NCI-H2171 (cell line): ENCODE data around the gene RRAD.
"Not testable (repeated sequence)": the region's sequence is repeated elsewhere in the genome, so short reads cannot be mapped to it uniquely, and the experiment has no call there.

Source experiments
- DNase-seq: peaks from one replicate; lab custom pipeline; 2025; lab: John Stamatoyannopoulos, UW

Gene RRAD

DNA sequence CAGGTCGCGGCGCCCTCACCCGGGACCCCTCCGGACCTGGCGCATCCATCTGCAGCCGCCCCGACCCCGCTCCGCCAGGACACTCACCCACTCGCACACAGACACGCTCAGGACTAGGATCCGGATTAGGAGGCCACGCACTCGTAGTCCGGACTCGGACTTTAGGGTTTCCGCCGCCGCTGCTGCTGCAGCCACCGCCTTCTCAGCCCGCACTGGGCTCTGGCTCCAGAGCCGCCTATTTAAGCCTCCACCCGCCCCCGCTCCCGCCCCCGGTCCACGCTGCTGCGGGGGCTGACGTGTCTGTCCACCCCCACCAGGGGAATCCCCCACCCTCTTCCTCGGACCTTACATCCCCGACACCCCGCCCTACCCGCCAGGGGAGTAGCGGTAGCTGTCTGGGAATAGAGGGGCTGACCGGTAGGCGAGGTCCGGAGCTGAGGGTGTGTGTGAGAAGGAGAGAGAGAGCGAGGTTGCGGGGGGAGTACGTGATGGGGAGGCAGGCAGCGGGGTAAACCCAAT lies at the start of gene RRAD:
Gene RRAD, minus strand, starts transcription at position 214 of the 519 bp plus-strand sequence. CDS start 356 bp downstream, outside the sequence.
- no peak for DNase-seq

GRCh38 chr16:66974932-66975246 lies 49.6 kb upstream of the RRAD start:
- DNase-seq: not testable (repeated sequence)

DNA sequence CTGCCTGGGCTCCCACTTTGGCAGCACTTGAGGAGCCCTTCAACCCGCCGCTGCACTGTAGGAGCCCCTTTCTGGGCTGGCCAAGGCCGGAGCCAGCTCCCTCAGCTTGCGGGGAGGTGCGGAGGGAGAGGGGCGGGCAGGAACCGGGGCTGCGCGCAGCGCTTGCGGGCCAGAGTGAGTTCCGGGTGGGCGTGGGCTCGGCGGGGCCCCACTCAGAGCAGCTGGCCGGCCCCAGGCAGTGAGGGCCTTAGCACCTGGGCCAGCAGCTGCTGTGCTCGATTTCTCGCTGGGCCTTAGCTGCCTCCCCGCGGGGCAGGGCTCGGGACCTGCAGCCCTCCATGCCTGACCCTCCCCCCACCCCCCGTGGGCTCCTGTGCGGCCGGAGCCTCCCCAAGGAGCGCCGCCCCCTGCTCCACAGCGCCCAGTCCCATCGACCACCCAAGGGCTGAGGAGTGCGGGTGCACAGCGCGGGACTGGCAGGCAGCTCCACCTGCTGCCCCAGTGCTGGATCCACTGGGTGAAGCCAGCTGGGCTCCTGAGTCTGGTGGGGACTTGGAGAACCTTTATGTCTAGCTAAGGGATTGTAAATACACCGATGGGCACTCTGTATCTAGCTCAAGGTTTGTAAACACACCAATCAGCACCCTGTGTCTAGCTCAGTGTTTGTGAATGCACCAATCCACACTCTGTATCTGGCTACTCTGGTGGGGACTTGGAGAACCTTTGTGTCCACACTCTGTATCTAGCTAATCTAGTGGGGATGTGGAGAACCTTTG lies 49.0 kb upstream of the RRAD start:
- DNase-seq: not testable (repeated sequence)

DNA sequence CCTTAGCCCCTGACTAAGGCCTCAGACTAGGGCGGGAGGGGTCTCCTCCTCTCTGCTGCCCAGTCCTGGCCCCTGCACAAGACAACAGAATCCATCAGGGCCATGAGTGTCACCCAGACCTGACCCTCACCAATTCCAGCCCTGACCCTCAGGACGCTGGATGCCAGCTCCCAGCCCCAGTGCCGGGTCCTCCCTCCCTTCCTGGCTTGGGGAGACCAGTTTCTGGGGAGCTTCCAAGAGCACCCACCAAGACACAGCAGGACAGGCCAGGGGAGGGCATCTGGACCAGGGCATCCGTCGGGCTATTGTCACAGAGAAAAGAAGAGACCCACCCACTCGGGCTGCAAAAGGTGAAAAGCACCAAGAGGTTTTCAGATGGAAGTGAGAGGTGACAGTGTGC lies 48.4 kb upstream of the RRAD start:
- DNase-seq: no peak

- DNase-seq: no peak
These were observed 47.6 kb upstream of the RRAD start for GRCh38 chr16:66972983-66973382.

GRCh38 chr16:66970775-66971720 lies 45.7 kb upstream of the RRAD start:
- DNase-seq: no peak

DNA sequence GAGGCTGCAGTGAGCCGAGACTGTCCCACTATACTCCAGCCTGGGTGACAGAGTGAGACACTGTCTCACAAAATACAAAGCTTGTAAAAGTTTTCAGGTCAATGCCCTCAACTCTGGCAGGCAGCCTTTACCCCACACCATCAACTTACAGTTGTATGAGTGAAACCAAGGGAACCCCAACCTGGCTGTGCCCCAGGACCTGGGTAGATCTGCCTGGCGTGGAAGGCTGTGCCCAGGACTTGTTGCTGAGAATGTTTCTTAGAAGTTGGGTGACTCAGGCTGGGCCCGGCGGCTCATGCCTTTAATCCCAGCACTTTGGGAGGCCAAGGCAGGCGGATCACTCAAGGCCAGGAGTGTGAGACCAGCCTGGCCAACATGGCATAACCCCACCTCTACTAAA lies 43.5 kb upstream of the RRAD start:
- no peak for DNase-seq

GRCh38 chr16:66964049-66964448 lies 38.7 kb upstream of the RRAD start:
- DNase-seq: no peak

GRCh38 chr16:66961914-66962313 lies 36.6 kb upstream of the RRAD start:
- no peak for DNase-seq

DNA sequence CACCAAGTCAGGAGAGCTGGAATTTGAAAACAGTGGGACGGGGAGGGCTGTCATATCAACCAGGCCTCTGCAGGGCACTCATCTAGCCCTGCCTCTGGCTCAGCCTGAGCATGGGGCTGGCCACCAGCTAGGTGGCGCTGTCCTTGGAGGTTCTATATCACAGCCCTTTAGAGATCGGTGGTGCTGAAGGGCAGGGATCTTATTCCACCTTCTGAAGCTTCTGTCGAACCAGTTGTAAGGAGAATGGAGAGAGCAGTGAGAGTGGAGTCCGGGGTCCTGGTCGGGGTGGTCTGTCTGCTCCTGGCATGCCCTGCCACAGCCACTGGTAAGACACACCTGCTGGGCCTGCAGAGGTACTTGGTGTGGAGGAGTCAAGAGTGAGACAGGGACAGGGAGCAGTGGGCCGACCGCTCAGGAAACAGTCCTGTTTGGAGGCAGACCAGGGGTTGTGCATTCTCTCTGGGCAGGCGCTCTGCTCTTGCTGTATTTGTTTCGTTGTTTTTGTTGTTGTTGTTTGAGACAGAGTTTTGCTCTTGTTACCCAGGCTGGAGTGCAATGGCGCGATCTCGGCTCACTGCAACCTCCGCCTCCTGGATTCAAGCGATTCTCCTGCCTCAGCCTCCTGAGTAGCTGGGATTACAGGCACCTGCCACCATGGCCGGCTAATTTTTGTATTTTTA lies 35.9 kb upstream of the RRAD start, which contains the start of gene CES3:
Gene CES3, plus strand, starts transcription at position 202 of the 680 bp plus-strand sequence. Its CDS starts 42 bp downstream, at position 244.
- no peak for DNase-seq

DNA sequence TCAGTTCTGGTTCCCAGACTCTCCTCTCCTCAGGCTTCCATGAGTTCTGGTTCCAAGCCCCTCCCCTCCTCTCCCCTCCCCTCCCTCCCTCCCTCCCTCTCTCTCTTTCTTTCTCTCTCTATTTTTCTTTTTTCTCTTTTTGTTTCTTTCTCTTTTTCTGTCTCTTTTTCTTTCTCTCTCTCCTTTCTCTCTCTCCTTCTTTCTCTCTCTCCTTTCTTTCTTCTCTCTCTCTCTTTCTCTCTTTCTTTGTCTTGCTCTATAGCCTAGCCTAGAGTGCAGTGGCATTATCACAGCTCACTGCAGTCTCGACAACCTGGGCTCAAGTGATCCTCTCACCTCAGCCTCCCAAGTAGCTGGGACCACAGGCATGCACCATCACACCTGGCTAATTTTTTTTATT lies 34.9 kb upstream of the RRAD start:
- DNase-seq: no peak

DNA sequence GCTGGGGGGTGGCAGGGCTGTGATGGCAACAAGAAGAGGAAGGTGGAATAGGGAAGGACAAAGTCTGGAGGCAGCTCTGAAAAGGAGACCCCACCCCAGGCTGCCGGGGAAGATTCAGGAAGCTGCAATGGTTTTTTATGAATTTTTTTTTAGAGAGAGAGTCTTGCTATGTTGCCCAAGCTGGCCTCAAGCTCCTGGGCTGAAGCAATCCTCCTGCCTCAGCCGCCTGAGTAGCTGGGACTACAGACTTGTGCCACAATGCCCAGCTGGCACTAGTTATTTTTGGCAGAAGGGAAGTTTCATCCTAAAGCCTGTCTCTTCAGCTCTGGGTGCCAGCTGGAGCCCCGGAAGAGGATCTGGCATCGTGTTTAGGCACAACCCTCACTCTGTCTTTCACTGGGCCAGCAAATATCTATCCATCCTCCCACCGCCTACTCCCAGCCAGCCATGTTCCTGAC lies 34.4 kb upstream of the RRAD start:
- no peak for DNase-seq

DNA sequence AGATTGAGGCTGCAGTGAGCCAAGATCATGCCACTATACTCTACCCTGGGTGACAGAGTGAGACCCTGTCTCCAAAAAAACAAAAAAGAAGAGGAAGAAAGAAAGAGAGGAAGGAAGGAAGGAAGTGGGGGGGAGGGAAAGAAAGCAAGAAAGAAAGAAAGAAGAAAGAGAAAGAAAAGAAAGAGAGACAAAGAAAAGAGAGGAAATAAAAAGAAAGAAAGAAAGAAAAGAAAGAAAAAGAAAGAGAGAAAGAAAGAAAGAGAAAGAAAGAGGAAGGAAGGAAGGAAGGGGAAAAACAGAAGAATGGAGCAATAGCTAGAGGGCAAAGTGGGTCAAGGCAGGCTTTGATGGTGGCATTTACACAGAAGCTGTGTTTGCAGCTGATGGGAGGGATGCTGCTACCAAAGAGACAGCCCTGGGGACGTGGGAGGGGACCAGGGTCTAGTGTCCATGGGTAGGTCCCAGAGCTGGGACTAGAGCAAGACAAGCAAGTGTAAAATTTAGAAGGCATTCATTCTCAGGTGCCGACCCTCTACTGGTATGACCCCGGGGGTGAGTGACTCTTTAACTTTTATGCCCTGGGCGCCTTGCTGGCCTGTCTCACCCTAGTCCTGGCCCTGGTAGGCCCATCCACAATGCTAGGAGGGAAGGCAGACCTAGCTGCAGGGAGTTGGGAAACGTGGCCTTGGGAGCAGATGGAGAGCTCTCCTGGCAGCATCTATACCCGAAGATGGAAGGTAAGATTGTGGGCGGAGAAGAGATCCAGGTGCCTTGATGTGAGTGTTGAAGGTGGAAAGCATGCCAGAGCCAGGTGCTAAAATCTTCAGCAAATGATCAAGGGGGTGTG lies 33.7 kb upstream of the RRAD start:
- DNase-seq: no peak

DNA sequence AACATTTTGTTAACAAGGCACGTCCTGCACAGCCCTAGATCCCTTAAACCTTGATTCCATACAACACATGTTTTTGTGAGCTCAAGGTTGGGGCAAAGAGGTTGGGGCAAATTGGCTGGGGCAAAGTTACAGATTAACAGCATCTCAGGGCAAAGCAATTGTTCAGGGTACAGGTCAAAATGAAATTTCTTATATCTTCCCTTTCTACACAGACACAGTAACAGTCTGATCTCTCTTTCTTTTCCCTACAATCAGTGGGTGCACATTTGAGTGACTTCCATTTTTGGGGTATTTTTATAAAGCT lies 30.8 kb upstream of the RRAD start:
- DNase-seq: not testable (repeated sequence)

DNA sequence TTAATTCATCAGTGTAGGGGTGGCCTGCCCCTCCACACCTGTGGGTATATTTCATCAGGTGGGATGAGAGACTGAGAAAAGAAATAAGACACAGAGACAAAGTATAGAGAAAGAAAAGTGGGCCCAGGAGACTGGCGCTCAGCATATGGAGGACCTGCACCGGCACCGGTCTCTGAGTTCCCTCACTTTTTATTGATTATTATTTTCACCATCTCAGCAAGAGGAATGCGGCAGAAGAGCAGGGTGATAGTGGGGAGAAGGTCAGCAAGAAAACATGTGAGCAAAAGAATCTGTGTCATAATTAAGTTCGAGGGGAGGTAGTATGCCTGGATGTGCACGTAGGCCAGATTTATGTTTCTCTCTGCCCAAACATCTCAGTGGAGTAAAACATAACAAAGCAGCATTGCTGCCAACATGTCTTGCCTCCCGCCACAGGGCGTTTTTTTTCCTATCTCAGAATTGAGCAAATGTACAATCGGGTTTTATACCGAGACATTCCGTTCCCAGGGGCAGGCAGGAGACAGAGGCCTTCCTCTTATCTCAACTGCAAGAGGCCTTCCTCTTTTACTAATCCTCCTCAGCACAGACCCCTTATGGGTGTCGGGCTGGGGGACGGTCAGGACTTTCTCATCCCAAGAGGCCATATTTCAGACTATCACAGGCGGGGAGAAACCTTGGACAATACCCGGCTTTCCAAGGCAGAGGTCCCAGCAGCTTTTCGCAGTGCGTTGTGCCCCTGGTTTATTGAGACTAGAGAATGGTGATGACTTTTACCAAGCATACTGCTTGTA lies 30.2 kb upstream of the RRAD start:
- DNase-seq: not testable (repeated sequence)

DNA sequence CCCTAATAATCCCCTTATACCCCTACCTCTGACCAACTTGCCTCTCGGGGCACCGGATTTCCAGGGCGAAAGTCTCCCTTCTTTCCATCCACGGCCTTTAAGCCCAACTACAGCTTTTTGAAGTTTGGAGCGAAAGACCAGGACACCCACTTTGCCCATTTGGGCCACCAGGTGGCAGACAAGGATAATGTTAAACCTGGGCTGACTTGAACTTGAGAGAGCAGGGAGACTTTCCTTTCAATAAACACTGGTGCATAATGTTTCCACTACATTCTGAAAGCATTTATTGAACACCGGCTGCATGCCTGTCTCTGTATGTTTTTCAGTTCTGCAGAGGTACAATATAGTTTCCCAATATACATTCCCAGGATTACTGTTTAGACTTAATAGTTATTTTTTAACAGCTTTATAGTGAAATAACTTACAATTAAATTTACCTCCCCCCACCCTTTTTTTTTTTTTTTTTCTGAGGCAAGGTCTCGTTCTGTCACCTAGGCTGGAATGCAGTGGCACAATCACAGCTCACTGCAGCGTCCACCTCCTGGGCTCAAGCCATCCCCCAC lies 28.8 kb upstream of the RRAD start:
- DNase-seq: peak; percentile 59

- DNase-seq: no peak
These were observed 28.2 kb upstream of the RRAD start for GRCh38 chr16:66953462-66954096.

DNA sequence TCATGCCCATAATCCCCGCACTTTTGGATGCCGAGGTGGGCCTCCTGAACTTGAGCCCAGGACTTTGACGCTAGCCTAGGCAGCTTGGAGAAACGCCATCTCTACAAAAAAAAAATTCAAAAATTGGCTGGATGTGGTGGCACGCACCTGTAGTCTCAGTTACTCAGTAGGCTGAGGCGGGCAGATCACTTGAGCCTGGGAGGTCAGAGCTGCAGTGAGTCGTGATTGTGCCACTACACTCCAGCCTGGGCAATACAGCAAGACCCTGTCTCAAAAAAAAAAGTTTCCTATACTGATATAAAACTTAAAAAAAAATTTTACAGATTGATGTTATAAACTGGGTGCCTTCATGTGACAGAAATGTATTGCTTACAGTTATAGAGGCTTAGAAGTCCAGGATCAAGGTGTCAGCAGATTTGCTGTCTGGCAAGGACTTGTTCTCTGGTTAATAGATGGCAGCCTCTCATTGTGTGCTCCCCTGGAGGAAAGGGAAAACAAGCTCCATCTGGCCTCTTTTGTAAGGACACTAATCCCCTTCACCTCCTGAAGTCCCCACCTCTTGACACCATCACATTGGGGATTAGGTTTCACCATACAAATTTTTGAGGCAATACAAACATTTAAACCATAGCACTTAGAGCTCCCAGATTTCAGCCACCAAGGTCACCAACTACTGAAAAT lies 27.2 kb upstream of the RRAD start:
- DNase-seq: peak; percentile 49
